Esophagus squamous epithelium (tissue), 4 donors: ENCODE measurements around the gene KLF6.

ENCODE experiments used
- POLR2A ChIP-seq, 4 donors: fragments of 450-650 bp; IDR thresholded peaks; one replicate each; pipeline ENCODE4 v1.6.1; 2017; ENCODE audit warnings: antibody characterized with exemption in 4 of 4, mild to moderate bottlenecking in 4 of 4, moderate library complexity in 3 of 4
- TF ChIP-seq, protein P1 (sequence below), 6 experiments: fragments of 450-650 bp in 4 of 6; fragments of 200-600 bp in 2 of 6; sonication (generic) in 2 of 6; IDR thresholded peaks; one replicate each; pipeline ENCODE4 v1.5.1; 2016 to 2019; ENCODE audit warnings: antibody characterized with exemption in 6 of 6, mild to moderate bottlenecking in 4 of 6, moderate library complexity in 4 of 6

- TF ChIP-seq, protein P1, sequence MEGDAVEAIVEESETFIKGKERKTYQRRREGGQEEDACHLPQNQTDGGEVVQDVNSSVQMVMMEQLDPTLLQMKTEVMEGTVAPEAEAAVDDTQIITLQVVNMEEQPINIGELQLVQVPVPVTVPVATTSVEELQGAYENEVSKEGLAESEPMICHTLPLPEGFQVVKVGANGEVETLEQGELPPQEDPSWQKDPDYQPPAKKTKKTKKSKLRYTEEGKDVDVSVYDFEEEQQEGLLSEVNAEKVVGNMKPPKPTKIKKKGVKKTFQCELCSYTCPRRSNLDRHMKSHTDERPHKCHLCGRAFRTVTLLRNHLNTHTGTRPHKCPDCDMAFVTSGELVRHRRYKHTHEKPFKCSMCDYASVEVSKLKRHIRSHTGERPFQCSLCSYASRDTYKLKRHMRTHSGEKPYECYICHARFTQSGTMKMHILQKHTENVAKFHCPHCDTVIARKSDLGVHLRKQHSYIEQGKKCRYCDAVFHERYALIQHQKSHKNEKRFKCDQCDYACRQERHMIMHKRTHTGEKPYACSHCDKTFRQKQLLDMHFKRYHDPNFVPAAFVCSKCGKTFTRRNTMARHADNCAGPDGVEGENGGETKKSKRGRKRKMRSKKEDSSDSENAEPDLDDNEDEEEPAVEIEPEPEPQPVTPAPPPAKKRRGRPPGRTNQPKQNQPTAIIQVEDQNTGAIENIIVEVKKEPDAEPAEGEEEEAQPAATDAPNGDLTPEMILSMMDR (IDR thresholded peaks at IDR 0.05): no peak
- no peak for TF ChIP-seq POLR2A (IDR thresholded peaks at IDR 0.05)
Measured at GRCh38 chr10:3761021-3761686, 23.9 kb downstream of the KLF6 start.
